GM18520 (cell line): ENCODE data around the gene IGF1R.

Experiments used
- ATAC-seq: cut with Tn5 transposase; IDR thresholded peaks from one replicate; pipeline ENCODE4 v1.9.1; 2021; ENCODE audit not compliant: unreplicated experiment

IGF1R gene

GRCh38 chr15:98743177-98743576 lies 94.8 kb downstream of the IGF1R start:
- ATAC-seq = no peak

GRCh38 chr15:98744506-98744905 lies 96.2 kb downstream of the IGF1R start:
- ATAC-seq = no peak

GRCh38 chr15:98745179-98745578 lies 96.8 kb downstream of the IGF1R start:
- no peak for ATAC-seq

GRCh38 chr15:98745650-98746374 lies 97.5 kb downstream of the IGF1R start:
- ATAC-seq = no peak

GRCh38 chr15:98746375-98747155 lies 98.2 kb downstream of the IGF1R start:
- no peak for ATAC-seq

- no peak for ATAC-seq
Measured at GRCh38 chr15:98751767-98752166, 103.4 kb downstream of the IGF1R start.

GRCh38 chr15:98753726-98754656 lies 105.7 kb downstream of the IGF1R start:
- ATAC-seq = no peak

- no peak for ATAC-seq
Measured at GRCh38 chr15:98754657-98755022, 106.3 kb downstream of the IGF1R start.

- no peak for ATAC-seq
Measured at GRCh38 chr15:98755138-98755537, 106.8 kb downstream of the IGF1R start.

GRCh38 chr15:98755781-98756180 lies 107.4 kb downstream of the IGF1R start:
- ATAC-seq = no peak

GRCh38 chr15:98758224-98758623 lies 109.9 kb downstream of the IGF1R start:
- no peak for ATAC-seq

GRCh38 chr15:98759277-98759676 lies 110.9 kb downstream of the IGF1R start:
- no peak for ATAC-seq

GRCh38 chr15:98760112-98760826 lies 111.9 kb downstream of the IGF1R start:
- ATAC-seq = no peak

GRCh38 chr15:98760975-98761374 lies 112.6 kb downstream of the IGF1R start:
- no peak for ATAC-seq

- no peak for ATAC-seq
Measured at GRCh38 chr15:98763179-98763578, 114.8 kb downstream of the IGF1R start.

GRCh38 chr15:98764291-98764690 lies 116.0 kb downstream of the IGF1R start:
- ATAC-seq = no peak

- no peak for ATAC-seq
Measured at GRCh38 chr15:98765610-98766009, 117.3 kb downstream of the IGF1R start.

GRCh38 chr15:98767692-98768091 lies 119.4 kb downstream of the IGF1R start:
- ATAC-seq = no peak

GRCh38 chr15:98769867-98770266 lies 121.5 kb downstream of the IGF1R start:
- ATAC-seq = no peak

- no peak for ATAC-seq
Measured at GRCh38 chr15:98770984-98771383, 122.6 kb downstream of the IGF1R start.

GRCh38 chr15:98771541-98771940 lies 123.2 kb downstream of the IGF1R start:
- ATAC-seq = no peak
